ENCODE results near the gene SSBP2. TPM values are rescaled to one million over a fixed set of nuclear protein-coding genes. Genes with fewer than 3 reads are reported as not detected.

Gene SSBP2
- total and polyA plus RNA-seq, 2 of the 8 experiments (the other 6 are each of a cell fraction or from before 2014, with no cell fraction given) = 21.5 to 36.2 TPM

DNA sequence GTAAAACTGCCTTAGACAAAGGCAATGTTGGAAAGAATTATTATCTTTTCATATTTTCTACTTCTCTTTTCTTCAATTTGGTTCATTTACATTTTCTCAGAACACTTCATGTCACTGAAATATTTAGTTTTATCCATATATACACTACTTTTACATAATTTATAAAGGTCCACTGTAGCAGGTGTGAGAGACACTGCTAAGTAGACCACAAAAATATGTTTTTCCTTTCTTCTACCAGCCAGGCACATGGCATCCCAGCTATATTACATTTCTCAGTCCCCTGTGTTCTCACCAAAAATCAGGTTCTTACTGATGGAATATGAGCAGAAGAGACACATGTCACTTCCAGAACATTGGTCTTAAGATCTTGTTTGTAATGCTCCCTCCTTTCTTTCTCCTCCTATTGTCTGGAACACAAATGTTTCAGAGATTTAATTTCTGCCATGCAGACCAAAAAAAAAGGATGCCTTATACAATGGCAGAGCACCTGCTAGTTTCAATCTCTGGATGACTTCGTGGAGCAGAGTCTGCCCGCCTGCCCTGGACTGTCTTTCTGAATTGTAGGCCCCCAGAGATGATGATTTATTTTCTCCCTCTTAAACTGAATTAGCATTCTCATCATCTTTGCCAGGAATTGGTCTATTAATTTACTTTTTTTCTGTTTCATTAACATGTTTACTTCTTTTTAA is 231.5 kb downstream of the SSBP2 start (continued):
- TF ChIP-seq CHD7 (IDR thresholded peaks at IDR 0.05; ENCODE audit: insufficient replicate concordance, low read length) = no peak
- no peak for TF ChIP-seq RXRA (IDR thresholded peaks at IDR 0.05; ENCODE audit: insufficient read depth, low read depth, low read length)
- TF ChIP-seq YY1 (IDR thresholded peaks at IDR 0.05; ENCODE audit: low read depth, low read length) = no peak
- no peak for TF ChIP-seq HDAC2 (IDR thresholded peaks at IDR 0.05; ENCODE audit: borderline replicate concordance in 1 of 2, low read depth in 2 of 2, low read length in 2 of 2)
- no peak for TF ChIP-seq TAF7 (optimal IDR thresholded peaks at IDR 0.05; ENCODE audit: borderline replicate concordance, low read depth, low read length)
- no peak for TF ChIP-seq ZNF274 (IDR thresholded peaks at IDR 0.05; ENCODE audit: borderline replicate concordance, extremely low read depth, low read length)
- TF ChIP-seq EGR1 (IDR thresholded peaks at IDR 0.05; ENCODE audit: borderline replicate concordance, low read depth, low read length) = no peak
- TF ChIP-seq KDM4A (IDR thresholded peaks at IDR 0.05; ENCODE audit: low read depth, low read length, severe bottlenecking) = no peak
